Kidney tubule cell (primary cell): Measurements from ENCODE around the gene MTA1.

ENCODE experiments used
- DNase-seq: peaks from one replicate; pipeline ENCODE4 v3.0.0-alpha.2; 2018; ENCODE audit warnings: low spot score

The MTA1 gene

GRCh38 chr14:105498430-105499255 lies 79.0 kb downstream of the MTA1 start:
- DNase-seq, result no peak

GRCh38 chr14:105499256-105500035 lies 79.8 kb downstream of the MTA1 start:
- no peak for DNase-seq

GRCh38 chr14:105500036-105500725 lies 80.6 kb downstream of the MTA1 start:
- no peak for DNase-seq

GRCh38 chr14:105500726-105501101 lies 81.1 kb downstream of the MTA1 start:
- no peak for DNase-seq

- no peak for DNase-seq
Measured at GRCh38 chr14:105501504-105502291, 82.1 kb downstream of the MTA1 start.

- no peak for DNase-seq
Measured at GRCh38 chr14:105502446-105503295, 83.0 kb downstream of the MTA1 start.

GRCh38 chr14:105503296-105503640 lies 83.6 kb downstream of the MTA1 start:
- no peak for DNase-seq

GRCh38 chr14:105503935-105504692 lies 84.5 kb downstream of the MTA1 start:
- DNase-seq, result no peak

GRCh38 chr14:105505101-105505500 lies 85.5 kb downstream of the MTA1 start:
- DNase-seq, result no peak

GRCh38 chr14:105507247-105507646 lies 87.6 kb downstream of the MTA1 start:
- DNase-seq, result no peak

GRCh38 chr14:105508069-105508468 lies 88.4 kb downstream of the MTA1 start:
- no peak for DNase-seq

GRCh38 chr14:105508601-105509000 lies 89.0 kb downstream of the MTA1 start:
- DNase-seq, result no peak

- DNase-seq, result no peak
Measured at GRCh38 chr14:105517096-105517495, 97.5 kb downstream of the MTA1 start.

- no peak for DNase-seq
Measured at GRCh38 chr14:105519946-105520698, 100.5 kb downstream of the MTA1 start.
